Prostate gland (tissue), 1 donor: ENCODE data around the gene E2F4.

Source experiments
- POLR2A ChIP-seq: fragments of 450-650 bp; IDR thresholded peaks from one replicate; pipeline ENCODE4 v1.6.1; 2016; ENCODE audit warnings: antibody characterized with exemption, mild to moderate bottlenecking
- POLR2AphosphoS5 ChIP-seq: sonication (generic); formaldehyde crosslinking; IDR thresholded peaks from one replicate; pipeline ENCODE4 v1.6.1; 2017; ENCODE audit warnings: antibody characterized with exemption

- no peak for TF ChIP-seq POLR2A
- TF ChIP-seq POLR2AphosphoS5: no peak
Observed at GRCh38 chr16:67157106-67157748, 34.7 kb upstream of the E2F4 start.
